Mesendoderm (in vitro differentiated cells): ENCODE measurements around the gene KANSL1.

ENCODE experiments used
- DNase-seq: peaks from one replicate; pipeline ENCODE4 v3.0.0; 2013
- H2AK5ac ChIP-seq: 2 replicates; pipeline ENCODE4 v1.6.1; 2013; ENCODE audit warnings: low read length, inconsistent platforms
- H2BK120ac ChIP-seq: 2 replicates; pipeline ENCODE4 v1.6.1; 2013; ENCODE audit warnings: low read depth, mild to moderate bottlenecking, low read length, moderate library complexity, mixed read lengths
- H2BK15ac ChIP-seq: replicated peaks from 2 replicates; pipeline ENCODE4 v1.6.1; 2013; ENCODE audit warnings: low read depth, mild to moderate bottlenecking, moderate library complexity
- H2BK5ac ChIP-seq: 2 replicates; pipeline ENCODE4 v1.6.1; 2013; ENCODE audit warnings: low read length, inconsistent platforms
- H3K18ac ChIP-seq: 2 replicates; pipeline ENCODE4 v1.6.1; 2013; ENCODE audit warnings: mild to moderate bottlenecking, low read length, mixed read lengths
- H3K23ac ChIP-seq: one replicate; pipeline ENCODE4 v1.6.1; 2013; ENCODE audit warnings: low read length
- H3K27ac ChIP-seq: 2 replicates; pipeline ENCODE4 v1.5.1; 2013; ENCODE audit warnings: low read depth, mild to moderate bottlenecking, inconsistent platforms, low read length, moderate library complexity
- H3K27me3 ChIP-seq: 2 replicates; pipeline ENCODE4 v1.6.1; 2013; ENCODE audit warnings: low read length, control low read depth, mild to moderate bottlenecking, inconsistent platforms; ENCODE audit not compliant: insufficient read depth, poor library complexity
- H3K36me3 ChIP-seq: 2 replicates; pipeline ENCODE4 v1.6.1; 2013; ENCODE audit warnings: low read length, inconsistent platforms; ENCODE audit not compliant: control insufficient read depth, insufficient read depth
- H3K4ac ChIP-seq: one replicate; pipeline ENCODE4 v1.6.1; 2013; ENCODE audit warnings: low read depth, mild to moderate bottlenecking, low read length, moderate library complexity
- H3K4me1 ChIP-seq: 2 replicates; pipeline ENCODE4 v1.6.1; 2013; ENCODE audit warnings: low read depth, low read length, inconsistent platforms; ENCODE audit not compliant: control insufficient read depth
- H3K4me2 ChIP-seq: 2 replicates; pipeline ENCODE4 v1.6.1; 2013; ENCODE audit warnings: low read length
- H3K4me3 ChIP-seq: 2 replicates; pipeline ENCODE4 v1.5.1; 2013; ENCODE audit warnings: mild to moderate bottlenecking, low read length
- H3K56ac ChIP-seq: one replicate; pipeline ENCODE4 v1.6.1; 2013; ENCODE audit warnings: low read length
- H3K79me1 ChIP-seq: 2 replicates; pipeline ENCODE4 v1.6.1; 2013; ENCODE audit warnings: low read length, inconsistent platforms
- H3K79me2 ChIP-seq: 2 replicates; pipeline ENCODE4 v1.6.1; 2013; ENCODE audit warnings: mild to moderate bottlenecking, low read length; ENCODE audit not compliant: control insufficient read depth, insufficient read depth
- H3K9ac ChIP-seq: 2 replicates; pipeline ENCODE4 v1.6.1; 2013; ENCODE audit warnings: low read length, inconsistent platforms
- H4K5ac ChIP-seq: one replicate; pipeline ENCODE4 v1.6.1; 2013; ENCODE audit warnings: low read length
- H4K8ac ChIP-seq: one replicate; pipeline ENCODE4 v1.6.1; 2013; ENCODE audit warnings: low read depth, mild to moderate bottlenecking, control low read depth, low read length, moderate library complexity
- WGBS: extraction: QIAGEN DNeasy Blood & Tissue Kit; methylation state at CpG from one replicate; pipeline ENCODE4 v1.1.7; 2013; ENCODE audit warnings: low lambda C conversion rate, missing lambda C conversion rate; ENCODE audit not compliant: insufficient coverage; ENCODE audit errors: extremely low coverage; 5-methylcytosine and 5-hydroxymethylcytosine counted together

The KANSL1 gene

DNA sequence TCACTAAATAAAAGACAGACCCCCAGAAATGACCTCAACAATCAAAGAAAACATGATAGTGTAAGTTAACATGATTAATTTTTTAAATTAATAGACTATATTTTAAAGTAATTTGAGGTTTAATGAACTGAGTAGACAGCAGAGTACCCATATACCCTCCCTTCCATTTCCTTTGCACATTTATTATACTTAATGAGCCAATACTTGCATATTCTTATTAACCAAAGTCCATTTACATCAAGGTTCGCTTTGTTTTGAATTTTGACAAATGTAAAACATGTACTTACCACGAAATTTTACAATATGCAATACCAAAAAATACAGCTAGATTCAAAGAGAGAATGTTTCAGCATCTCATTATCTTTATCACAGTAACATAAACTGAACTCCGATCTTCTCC is 72.7 kb downstream of the KANSL1 start:
- H3K27ac ChIP-seq: no peak overlapping the region
- no peak overlapping the region for H3K56ac ChIP-seq
- H3K9ac ChIP-seq: no peak overlapping the region
- no peak overlapping the region for H2BK120ac ChIP-seq
- no peak overlapping the region for H2BK5ac ChIP-seq
- H4K8ac ChIP-seq: no peak overlapping the region
- peaks cover 91% of the 10 kb centered on the region for H3K79me2 ChIP-seq
- no peak overlapping the region for H3K4me2 ChIP-seq
- DNase-seq: no peak
- no peak overlapping the region for H3K23ac ChIP-seq
- no peaks in the 10 kb centered on the region for H3K36me3 ChIP-seq
- H3K4me1 ChIP-seq: peaks cover 8% of the 10 kb centered on the region
- H3K27me3 ChIP-seq: no peaks in the 10 kb centered on the region
- no peak overlapping the region for H2BK15ac ChIP-seq
- H3K79me1 ChIP-seq: peaks cover 21% of the 10 kb centered on the region
- no peak overlapping the region for H3K4me3 ChIP-seq
- H2AK5ac ChIP-seq: no peak overlapping the region
- H3K4ac ChIP-seq: no peak overlapping the region
- no peak overlapping the region for H3K18ac ChIP-seq
- no CpG with 5 or more reads among the region's 3 CpGs for WGBS
- no peak overlapping the region for H4K5ac ChIP-seq

DNA sequence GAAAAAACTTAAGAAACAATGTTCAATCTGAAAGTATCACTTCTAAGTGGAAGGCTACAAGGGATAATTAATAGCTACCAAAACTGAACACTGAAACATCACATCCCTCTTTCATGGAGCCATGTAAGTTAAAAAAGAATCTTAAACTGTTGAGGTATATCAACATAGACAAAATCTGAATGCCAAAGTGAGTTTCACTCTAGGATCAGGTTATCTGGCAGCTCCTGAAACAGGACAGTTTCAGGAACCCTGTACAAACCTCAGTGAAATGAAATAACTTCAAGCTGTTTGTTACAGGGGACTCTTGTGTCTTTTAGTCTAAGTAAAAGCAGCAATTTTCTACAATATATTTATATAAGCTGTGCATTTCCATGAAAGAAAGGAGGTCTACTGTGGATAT is 73.2 kb downstream of the KANSL1 start:
- Histone ChIP-seq H3K79me1 (peaks cover 19% of the 10 kb centered on the region), H3K36me3 (no peaks in the 10 kb centered on the region), H2AK5ac (no peak overlapping the region), H3K56ac (no peak overlapping the region), H3K23ac (no peak overlapping the region), H3K18ac (no peak overlapping the region), H2BK120ac (no peak overlapping the region), H3K4me2 (no peak overlapping the region), H3K4ac (no peak overlapping the region), H4K5ac (no peak overlapping the region), H3K9ac (no peak overlapping the region), H2BK15ac (no peak overlapping the region), H3K27ac (no peak overlapping the region), H2BK5ac (no peak overlapping the region), H4K8ac (no peak overlapping the region), H3K27me3 (no peaks in the 10 kb centered on the region), H3K4me3 (no peak overlapping the region), H3K79me2 (peaks cover 91% of the 10 kb centered on the region), H3K4me1 (peaks cover 8% of the 10 kb centered on the region)
- no peak for DNase-seq

DNA sequence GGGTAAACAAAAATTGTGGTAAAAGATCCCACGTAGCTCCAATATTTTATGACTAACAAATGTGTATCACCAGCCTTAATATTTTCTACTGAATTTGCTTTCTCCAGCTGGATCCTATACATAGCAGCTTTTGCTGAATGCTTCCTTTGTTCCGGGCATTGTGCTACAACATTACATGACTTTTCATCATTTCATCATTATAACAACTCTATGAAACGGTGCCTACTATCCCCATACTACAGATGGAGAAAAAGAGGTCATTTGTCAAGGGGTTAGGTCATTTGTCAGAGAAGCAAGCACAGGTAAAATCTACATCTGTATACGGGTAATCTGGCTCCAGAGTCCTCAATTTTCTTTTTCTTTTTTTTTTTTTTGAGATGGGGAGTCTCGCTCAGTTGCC is 74.3 kb downstream of the KANSL1 start:
- Histone ChIP-seq H3K27me3 (no peaks in the 10 kb centered on the region), H3K4me3 (no peak overlapping the region), H3K9ac (no peak overlapping the region), H2BK15ac (no peak overlapping the region), H4K5ac (no peak overlapping the region), H2AK5ac (no peak overlapping the region), H3K79me2 (peaks cover 86% of the 10 kb centered on the region), H3K4me1 (peaks cover 8% of the 10 kb centered on the region), H3K18ac (no peak overlapping the region), H3K23ac (no peak overlapping the region), H2BK120ac (no peak overlapping the region), H3K4ac (no peak overlapping the region), H3K4me2 (no peak overlapping the region), H2BK5ac (no peak overlapping the region), H3K27ac (no peak overlapping the region), H3K79me1 (peaks cover 17% of the 10 kb centered on the region), H3K56ac (no peak overlapping the region), H4K8ac (no peak overlapping the region), H3K36me3 (no peaks in the 10 kb centered on the region)
- no CpG with 5 or more reads among the region's 5 CpGs for WGBS
- no peak for DNase-seq

DNA sequence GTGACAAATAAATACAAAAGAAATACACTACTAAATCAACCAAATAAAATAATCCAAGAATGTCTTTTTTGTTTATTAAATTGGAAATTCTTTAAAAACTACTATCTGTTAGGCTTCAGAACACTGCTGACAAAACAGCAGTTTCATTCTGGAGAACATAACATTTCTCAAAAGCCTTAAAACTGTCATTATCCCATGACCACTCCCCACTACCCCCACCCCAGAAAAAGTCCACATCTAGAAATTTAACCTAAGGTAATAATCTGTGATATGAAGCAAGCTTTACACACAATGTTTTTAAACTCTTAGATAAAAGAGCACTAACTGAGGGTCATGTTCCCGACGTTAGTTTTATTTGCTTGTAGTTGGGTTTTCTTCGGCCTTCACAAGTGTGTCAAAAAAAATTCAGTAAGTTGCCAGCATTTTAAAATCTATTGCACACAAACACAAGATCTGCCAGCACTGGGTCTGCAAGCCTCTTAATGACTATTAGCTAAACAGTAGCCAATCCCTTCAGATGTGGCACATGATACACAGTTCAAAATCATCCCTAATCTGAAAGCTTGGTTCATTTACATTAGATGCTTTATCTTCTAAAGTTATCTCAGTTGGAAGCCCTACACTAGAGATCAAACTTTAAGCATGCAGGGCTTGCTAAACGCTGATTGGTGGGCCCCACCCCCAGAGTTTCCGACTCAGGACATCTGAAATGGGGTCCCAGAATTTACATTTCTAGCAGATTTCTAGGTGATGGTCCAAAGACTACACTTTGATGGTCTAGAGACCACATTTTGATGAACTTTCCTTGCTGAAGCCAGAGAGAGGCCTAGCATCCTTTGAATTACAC is 75.2 kb downstream of the KANSL1 start:
- no peak overlapping the region for H3K56ac ChIP-seq
- peaks cover 86% of the 10 kb centered on the region for H3K79me2 ChIP-seq
- H3K27me3 ChIP-seq: no peaks in the 10 kb centered on the region
- peaks cover 7% of the 10 kb centered on the region for H3K4me1 ChIP-seq
- no peak overlapping the region for H3K4me3 ChIP-seq
- H3K27ac ChIP-seq: no peak overlapping the region
- no peak overlapping the region for H3K23ac ChIP-seq
- H2BK5ac ChIP-seq: no peak overlapping the region
- H3K4ac ChIP-seq: no peak overlapping the region
- H4K5ac ChIP-seq: no peak overlapping the region
- no peak overlapping the region for H2AK5ac ChIP-seq
- no peak overlapping the region for H3K9ac ChIP-seq
- H3K4me2 ChIP-seq: no peak overlapping the region
- H4K8ac ChIP-seq: no peak overlapping the region
- peaks cover 10% of the 10 kb centered on the region for H3K79me1 ChIP-seq
- no CpG with 5 or more reads among the region's 5 CpGs for WGBS
- peak; percentile 50 for DNase-seq
- H3K18ac ChIP-seq: no peak overlapping the region
- no peaks in the 10 kb centered on the region for H3K36me3 ChIP-seq
- H2BK120ac ChIP-seq: no peak overlapping the region
- no peak overlapping the region for H2BK15ac ChIP-seq

DNA sequence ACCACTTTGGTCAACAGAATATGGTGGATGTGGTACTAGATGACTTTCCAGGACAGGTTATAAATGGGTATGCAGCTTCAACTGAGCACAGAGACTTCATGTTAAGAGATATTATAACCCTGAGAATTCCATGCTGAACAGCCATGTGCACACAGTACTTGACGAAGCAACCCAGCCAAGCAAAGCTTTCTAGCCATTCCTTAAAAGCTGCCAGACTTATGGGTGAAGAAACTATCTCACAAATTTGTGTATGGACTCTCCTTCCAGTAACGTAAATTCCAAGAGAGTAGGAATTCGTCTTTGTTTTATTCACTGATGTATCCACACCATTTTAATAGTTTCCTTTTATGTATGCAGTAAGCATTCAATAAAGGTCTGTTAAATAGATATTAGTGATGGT is 76.1 kb downstream of the KANSL1 start:
- Histone ChIP-seq H3K4ac (no peak overlapping the region), H3K36me3 (no peaks in the 10 kb centered on the region), H4K5ac (no peak overlapping the region), H3K27ac (no peak overlapping the region), H3K9ac (no peak overlapping the region), H2BK5ac (no peak overlapping the region), H2BK15ac (no peak overlapping the region), H3K79me1 (peaks cover 9% of the 10 kb centered on the region), H3K4me2 (no peak overlapping the region), H3K56ac (no peak overlapping the region), H3K23ac (no peak overlapping the region), H2BK120ac (no peak overlapping the region), H4K8ac (no peak overlapping the region), H2AK5ac (no peak overlapping the region), H3K4me3 (no peak overlapping the region), H3K79me2 (peaks cover 85% of the 10 kb centered on the region), H3K27me3 (no peaks in the 10 kb centered on the region), H3K4me1 (peaks cover 7% of the 10 kb centered on the region), H3K18ac (no peak overlapping the region)
- peak; percentile 75 for DNase-seq
- WGBS: no CpG with 5 or more reads among the region's 3 CpGs

DNA sequence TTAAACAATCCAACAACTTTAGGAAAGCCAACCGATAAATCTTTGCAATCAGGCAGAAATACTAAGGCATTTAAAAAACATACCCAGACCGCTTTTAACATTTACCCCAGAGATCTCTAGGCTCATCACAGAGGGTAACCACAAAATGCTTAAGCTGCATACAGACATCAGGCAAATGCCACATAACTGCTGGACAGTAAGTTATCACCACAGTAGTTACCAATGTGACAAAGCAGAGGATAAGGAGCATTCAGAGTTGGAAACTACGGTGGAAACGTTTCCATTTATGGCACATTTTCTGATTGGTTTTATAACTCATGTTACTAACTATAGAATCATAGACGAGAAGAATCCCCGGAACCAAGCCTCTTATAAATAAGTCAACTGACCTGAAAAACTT is 77.5 kb downstream of the KANSL1 start:
- Histone ChIP-seq H4K5ac (no peak overlapping the region), H2BK120ac (no peak overlapping the region), H3K9ac (no peak overlapping the region), H3K36me3 (no peaks in the 10 kb centered on the region), H2AK5ac (no peak overlapping the region), H3K27ac (no peak overlapping the region), H3K4me1 (peaks cover 7% of the 10 kb centered on the region), H3K79me2 (peaks cover 84% of the 10 kb centered on the region), H3K4me2 (no peak overlapping the region), H3K56ac (no peak overlapping the region), H2BK15ac (no peak overlapping the region), H3K4me3 (no peak overlapping the region), H3K79me1 (peaks cover 6% of the 10 kb centered on the region), H4K8ac (no peak overlapping the region), H3K27me3 (no peaks in the 10 kb centered on the region), H2BK5ac (no peak overlapping the region), H3K4ac (no peak overlapping the region), H3K18ac (no peak overlapping the region), H3K23ac (no peak overlapping the region)
- WGBS: no CpG with 5 or more reads among the region's 6 CpGs
- DNase-seq: no peak
